ENCODE data around the gene SNF8. TPM values are rescaled to one million over a fixed set of nuclear protein-coding genes. Genes with fewer than 3 reads are reported as not detected.

SNF8 gene
- total and polyA plus RNA-seq, 9 of the 15 experiments (the other 6 are each of a cell fraction or from before 2014, with no cell fraction given), result 6.9 to 149 (median 117) TPM

- TF ChIP-seq, protein P1, sequence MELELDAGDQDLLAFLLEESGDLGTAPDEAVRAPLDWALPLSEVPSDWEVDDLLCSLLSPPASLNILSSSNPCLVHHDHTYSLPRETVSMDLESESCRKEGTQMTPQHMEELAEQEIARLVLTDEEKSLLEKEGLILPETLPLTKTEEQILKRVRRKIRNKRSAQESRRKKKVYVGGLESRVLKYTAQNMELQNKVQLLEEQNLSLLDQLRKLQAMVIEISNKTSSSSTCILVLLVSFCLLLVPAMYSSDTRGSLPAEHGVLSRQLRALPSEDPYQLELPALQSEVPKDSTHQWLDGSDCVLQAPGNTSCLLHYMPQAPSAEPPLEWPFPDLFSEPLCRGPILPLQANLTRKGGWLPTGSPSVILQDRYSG (tag; conservative IDR thresholded peaks at IDR 0.05; ENCODE audit: low read depth), result peak; percentile 94
- TF ChIP-seq GATAD2A (IDR thresholded peaks at IDR 0.05) (no peak), ZBTB33 (CRISPR knock-in tag; IDR thresholded peaks at IDR 0.05) (peak; percentile 65; the same call in 1 of the 2 replicates), CBX3 (IDR thresholded peaks at IDR 0.05; ENCODE audit: borderline replicate concordance in 1 of 2, low read length in 2 of 2) (peak in 1 of 2 experiments; percentile 92; a peak in 2 of 3 replicates), HEY1 (CRISPR knock-in tag; IDR thresholded peaks at IDR 0.05; ENCODE audit: borderline replicate concordance) (no peak), E2F8 (IDR thresholded peaks at IDR 0.05; ENCODE audit: low read depth, partially characterized antibody) (peak; percentile 93), EZH2 (IDR thresholded peaks at IDR 0.05; ENCODE audit: borderline replicate concordance, low read depth, low read length) (no peak), TCF7L2 (IDR thresholded peaks at IDR 0.05; ENCODE audit: low read depth, low read length) (no peak), KLF13 (tag; IDR thresholded peaks at IDR 0.05; ENCODE audit: borderline replicate concordance, low read depth) (0 out of 2 replicates have a peak, but pooled peaks have one; percentile 22), FIP1L1 (IDR thresholded peaks at IDR 0.05; ENCODE audit: low read depth, low read length, poor library complexity, severe bottlenecking) (peak; percentile 58), CBX5 (IDR thresholded peaks at IDR 0.05; ENCODE audit: borderline replicate concordance, low read depth) (peak; percentile 21; the same call in 1 of the 2 replicates), HMGXB4 (CRISPR knock-in tag; IDR thresholded peaks at IDR 0.05) (0 out of 2 replicates have a peak, but pooled peaks have one; percentile 50), E2F1 (CRISPR knock-in tag; IDR thresholded peaks at IDR 0.05) (peak; percentile 59; the same call in 1 of the 2 replicates), CTCFL (IDR thresholded peaks at IDR 0.05; ENCODE audit: borderline replicate concordance, insufficient read depth, low read depth, low read length, poor library complexity, severe bottlenecking) (no peak)
These were observed at the start of gene SNF8 (continued) for GRCh38 chr17:48944515-48945260.
